Caco-2 (cell line): Measurements from ENCODE around the gene SLC7A11. TPM values are rescaled to one million over a fixed set of nuclear protein-coding genes. Genes with fewer than 3 reads are reported as not detected.

Source experiments
- BruUV-seq: library from RNA; stranded (reverse); fragments of 400-500 nt; replicated peaks from 2 replicates; lab custom pipeline; 2021; lab: Mats Ljungman, UMichigan
- CTCF ChIA-PET: fragments of 300-600 bp; sonication (Branson Sonifier 250); formaldehyde crosslinking; loops from one replicate; lab custom pipeline; 2022; ENCODE audit warnings: antibody characterized with exemption; lab: Charles Lee
- POLR2A ChIA-PET: fragments of 300-600 bp; sonication (Branson Sonifier 250); formaldehyde crosslinking; loops from one replicate; lab custom pipeline; 2022; ENCODE audit warnings: antibody characterized with exemption; lab: Charles Lee
- DNase-seq, 2 experiments: peaks; one replicate each; pipeline versions ENCODE4 v3.0.0 to v3.0.0-alpha.2; 2020 to 2022
- H3K27me3 ChIP-seq: replicated peaks from 2 replicates; pipeline ENCODE4 v1.6.0; 2011; ENCODE audit warnings: low read length; ENCODE audit not compliant: control insufficient read depth, insufficient read depth
- H3K36me3 ChIP-seq: 2 replicates; pipeline ENCODE4 v1.5.1; 2011; ENCODE audit warnings: low read length; ENCODE audit not compliant: control insufficient read depth, insufficient read depth
- H3K4me1 ChIP-seq: fragments of 250-450 bp; sonication (Bioruptor Pico); 2 replicates; pipeline ENCODE4 v1.5.1; 2020; ENCODE audit warnings: mild to moderate bottlenecking
- H3K4me3 ChIP-seq: 2 replicates; pipeline ENCODE4 v1.5.1; 2011; ENCODE audit warnings: low read depth, mild to moderate bottlenecking, control low read depth, low read length
- H3K9me3 ChIP-seq: fragments of 250-450 bp; sonication (Bioruptor Pico); 2 replicates; pipeline ENCODE4 v1.5.1; 2020; ENCODE audit warnings: mild to moderate bottlenecking, moderate library complexity
- H3K27ac Mint-ChIP-seq: one replicate; pipeline ENCODE4 v1.8.0; 2022; ENCODE audit warnings: mixed read lengths; ENCODE audit not compliant: unreplicated experiment
- H3K27me3 Mint-ChIP-seq: one replicate; pipeline ENCODE4 v1.8.0; 2022; ENCODE audit warnings: mixed read lengths; ENCODE audit not compliant: insufficient read depth, unreplicated experiment
- H3K36me3 Mint-ChIP-seq: one replicate; pipeline ENCODE4 v1.8.0; 2022; ENCODE audit warnings: mild to moderate bottlenecking, mixed read lengths; ENCODE audit not compliant: insufficient read depth, unreplicated experiment
- H3K4me1 Mint-ChIP-seq: one replicate; pipeline ENCODE4 v1.8.0; 2022; ENCODE audit warnings: low read depth, mixed read lengths; ENCODE audit not compliant: unreplicated experiment
- H3K4me3 Mint-ChIP-seq: one replicate; pipeline ENCODE4 v1.8.0; 2022; ENCODE audit warnings: mild to moderate bottlenecking, moderate library complexity, mixed read lengths; ENCODE audit not compliant: unreplicated experiment
- H3K9me3 Mint-ChIP-seq: one replicate; pipeline ENCODE4 v1.8.0; 2022; ENCODE audit warnings: mixed read lengths; ENCODE audit not compliant: unreplicated experiment
- intact Hi-C: fragments of 100-400 bp; cut with micrococcal nuclease; formaldehyde crosslinking; loops from one replicate; pipeline ENCODE4 v1.10.0; 2022; ENCODE audit not compliant: unreplicated experiment
- total RNA-seq: library from RNA; stranded (reverse); gene quantifications from 2 replicates; pipeline ENCODE4 v1.2.3, GENCODE V29; 2022
- TF ChIP-seq, protein P1 (sequence below), 2 experiments: fragments of 200-600 bp in 1 of 2; IDR thresholded peaks; 1 replicate in 1 of 2; 2 replicates in 1 of 2; pipeline versions ENCODE4 v1.5.1 to v1.8.0; 2011 to 2022; ENCODE audit warnings: antibody characterized with exemption in 1 of 2, control low read depth in 1 of 2, inconsistent platforms in 1 of 2, low read depth in 1 of 2, low read length in 1 of 2, mild to moderate bottlenecking in 1 of 2, moderate library complexity in 1 of 2; ENCODE audit not compliant: insufficient read depth in 1 of 2, severe bottlenecking in 1 of 2, unreplicated experiment in 1 of 2

The SLC7A11 gene
- total RNA-seq, 1 experiment from 2014 or later: 41.1 TPM

DNA sequence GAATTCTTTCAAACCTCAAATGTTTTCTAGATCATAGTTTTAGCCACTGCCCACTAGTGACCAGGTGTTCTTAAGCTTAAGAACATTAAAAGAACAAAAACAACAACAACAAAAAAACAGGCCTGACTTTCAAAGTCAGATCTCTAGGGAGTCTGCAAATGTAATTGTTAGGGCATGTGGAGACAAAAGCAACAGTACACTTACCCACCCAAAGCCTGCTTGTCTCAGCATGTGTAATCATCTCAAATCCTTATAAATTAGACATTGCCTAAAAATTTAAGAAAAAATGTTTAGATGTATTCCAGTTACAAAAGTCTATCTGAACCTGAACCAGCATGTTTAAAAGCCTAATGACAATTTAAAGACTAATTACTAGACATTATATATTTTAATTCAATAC, 79.9 kb downstream of the SLC7A11 start:
- Mint-ChIP-seq H3K36me3 (peaks cover 6% of the 10 kb centered on the region), H3K27me3 (no peaks in the 10 kb centered on the region), H3K27ac (no peak overlapping the region), H3K9me3 (no peaks in the 10 kb centered on the region), H3K4me1 (no peaks in the 10 kb centered on the region), H3K4me3 (no peak overlapping the region)
- ChIA-PET POLR2A (no interaction called here), CTCF (no interaction called here)
- Histone ChIP-seq H3K4me1 (no peaks in the 10 kb centered on the region), H3K36me3 (no peaks in the 10 kb centered on the region), H3K4me3 (no peak overlapping the region), H3K9me3 (no peaks in the 10 kb centered on the region), H3K27me3 (no peaks in the 10 kb centered on the region)
- intact Hi-C loops: no loop called here
- DNase-seq: no peak
- TF ChIP-seq, protein P1, sequence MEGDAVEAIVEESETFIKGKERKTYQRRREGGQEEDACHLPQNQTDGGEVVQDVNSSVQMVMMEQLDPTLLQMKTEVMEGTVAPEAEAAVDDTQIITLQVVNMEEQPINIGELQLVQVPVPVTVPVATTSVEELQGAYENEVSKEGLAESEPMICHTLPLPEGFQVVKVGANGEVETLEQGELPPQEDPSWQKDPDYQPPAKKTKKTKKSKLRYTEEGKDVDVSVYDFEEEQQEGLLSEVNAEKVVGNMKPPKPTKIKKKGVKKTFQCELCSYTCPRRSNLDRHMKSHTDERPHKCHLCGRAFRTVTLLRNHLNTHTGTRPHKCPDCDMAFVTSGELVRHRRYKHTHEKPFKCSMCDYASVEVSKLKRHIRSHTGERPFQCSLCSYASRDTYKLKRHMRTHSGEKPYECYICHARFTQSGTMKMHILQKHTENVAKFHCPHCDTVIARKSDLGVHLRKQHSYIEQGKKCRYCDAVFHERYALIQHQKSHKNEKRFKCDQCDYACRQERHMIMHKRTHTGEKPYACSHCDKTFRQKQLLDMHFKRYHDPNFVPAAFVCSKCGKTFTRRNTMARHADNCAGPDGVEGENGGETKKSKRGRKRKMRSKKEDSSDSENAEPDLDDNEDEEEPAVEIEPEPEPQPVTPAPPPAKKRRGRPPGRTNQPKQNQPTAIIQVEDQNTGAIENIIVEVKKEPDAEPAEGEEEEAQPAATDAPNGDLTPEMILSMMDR (IDR thresholded peaks at IDR 0.05; ENCODE audit: insufficient read depth in 1 of 2, low read depth in 1 of 2, low read length in 1 of 2, severe bottlenecking in 1 of 2, unreplicated experiment in 1 of 2): no peak
- BruUV-seq: no TSS peak

DNA sequence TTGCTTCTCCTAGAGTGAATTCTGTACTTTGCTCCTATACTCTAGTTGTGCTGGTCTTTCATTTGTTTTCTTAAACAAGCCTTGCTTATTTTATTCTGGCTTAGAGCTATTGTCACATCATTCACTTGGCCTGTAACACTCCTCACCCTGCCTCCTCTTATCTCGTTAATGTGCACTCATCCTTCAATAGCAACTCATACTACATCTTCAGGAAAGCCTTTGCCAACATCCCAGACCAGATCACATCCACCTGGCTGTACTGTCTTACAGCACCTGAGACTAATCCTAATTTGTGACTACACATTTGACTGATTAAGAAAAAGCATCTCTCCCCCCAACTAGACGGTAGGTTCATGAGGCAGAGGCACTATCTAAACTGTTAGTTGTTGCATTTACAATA, 80.8 kb downstream of the SLC7A11 start:
- Mint-ChIP-seq H3K4me1 (no peaks in the 10 kb centered on the region), H3K36me3 (peaks cover 6% of the 10 kb centered on the region), H3K4me3 (no peak overlapping the region), H3K27ac (no peak overlapping the region), H3K9me3 (no peaks in the 10 kb centered on the region), H3K27me3 (no peaks in the 10 kb centered on the region)
- Histone ChIP-seq H3K27me3 (no peaks in the 10 kb centered on the region), H3K4me1 (no peaks in the 10 kb centered on the region), H3K36me3 (no peaks in the 10 kb centered on the region), H3K4me3 (no peak overlapping the region), H3K9me3 (no peaks in the 10 kb centered on the region)
- intact Hi-C loops: no loop called here
- TF ChIP-seq, protein P1 (IDR thresholded peaks at IDR 0.05; ENCODE audit: insufficient read depth in 1 of 2, low read depth in 1 of 2, low read length in 1 of 2, severe bottlenecking in 1 of 2, unreplicated experiment in 1 of 2): no peak
- ChIA-PET POLR2A (interaction anchor here (0.6 kb wide), 1 partner anchor 433 kb away, joined by 4 read pairs; no protein-coding TSS in a partner anchor), CTCF (no interaction called here)
- no peak for DNase-seq
- BruUV-seq: no TSS peak

DNA sequence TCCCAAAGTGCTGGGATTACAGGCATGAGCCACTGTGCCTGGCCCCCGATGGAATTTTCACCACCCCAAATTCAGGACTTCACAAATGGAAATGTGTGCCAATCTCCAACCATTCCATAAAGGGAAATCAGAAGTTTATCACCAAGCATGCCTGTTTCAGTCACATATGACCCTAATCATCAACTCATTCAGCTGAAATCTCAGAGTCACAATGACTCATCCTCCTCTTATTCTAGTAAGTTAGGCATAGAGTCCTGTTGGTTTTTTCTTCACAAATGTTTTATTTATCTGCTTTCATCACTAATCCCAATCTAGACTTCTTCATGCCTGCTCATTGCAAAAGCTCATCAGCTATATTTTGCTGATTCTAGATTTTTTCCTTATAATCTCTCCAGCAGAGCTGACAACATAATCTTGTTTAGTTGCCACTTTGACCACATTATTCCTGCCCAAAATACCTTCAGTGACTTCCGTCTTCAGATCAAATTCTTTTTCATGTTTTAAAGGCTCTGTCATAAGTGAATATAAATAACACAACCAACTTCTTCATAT, 83.3 kb downstream of the SLC7A11 start:
- Histone ChIP-seq H3K9me3 (no peaks in the 10 kb centered on the region), H3K4me3 (no peak overlapping the region), H3K4me1 (no peaks in the 10 kb centered on the region), H3K27me3 (no peaks in the 10 kb centered on the region), H3K36me3 (no peaks in the 10 kb centered on the region)
- TF ChIP-seq, protein P1 (IDR thresholded peaks at IDR 0.05; ENCODE audit: insufficient read depth in 1 of 2, low read depth in 1 of 2, low read length in 1 of 2, severe bottlenecking in 1 of 2, unreplicated experiment in 1 of 2): no peak
- Mint-ChIP-seq H3K27ac (no peak overlapping the region), H3K27me3 (no peaks in the 10 kb centered on the region), H3K9me3 (no peaks in the 10 kb centered on the region), H3K4me3 (no peak overlapping the region), H3K4me1 (no peaks in the 10 kb centered on the region), H3K36me3 (peaks cover 5% of the 10 kb centered on the region)
- DNase-seq: no peak
- ChIA-PET POLR2A (no interaction called here), CTCF (no interaction called here)
- no TSS peak for BruUV-seq
- intact Hi-C loops: no loop called here
